COR-L47 (cell line): ENCODE measurements around the gene KRT72.

Experiments
- DNase-seq: peaks from one replicate; lab custom pipeline; 2025; lab: John Stamatoyannopoulos, UW

Gene KRT72

GRCh38 chr12:52578469-52578868 is 22.8 kb downstream of the KRT72 start:
- no peak for DNase-seq

GRCh38 chr12:52577316-52577715 is 23.9 kb downstream of the KRT72 start:
- no peak for DNase-seq

GRCh38 chr12:52575948-52576347 is 25.3 kb downstream of the KRT72 start:
- DNase-seq = no peak

GRCh38 chr12:52575256-52575655 is 26.0 kb downstream of the KRT72 start:
- no peak for DNase-seq

GRCh38 chr12:52573743-52574142 is 27.5 kb downstream of the KRT72 start, which contains the start of gene KRT74:
Gene KRT74, minus strand, starts transcription at chr12:52573843. Its CDS starts 66 bp downstream, at chr12:52573777.
- DNase-seq = no peak

- no peak for DNase-seq
Measured at GRCh38 chr12:52573306-52573705, 28.0 kb downstream of the KRT72 start.

GRCh38 chr12:52570511-52570910 is 30.8 kb downstream of the KRT72 start:
- DNase-seq = no peak

- DNase-seq = no peak
Measured at GRCh38 chr12:52568111-52568510, 33.2 kb downstream of the KRT72 start.

- no peak for DNase-seq
Measured at GRCh38 chr12:52566847-52567291, 34.4 kb downstream of the KRT72 start.

- no peak for DNase-seq
Measured at GRCh38 chr12:52564582-52564981, 36.7 kb downstream of the KRT72 start.

- DNase-seq = no peak
Measured at GRCh38 chr12:52561880-52562449, 39.3 kb downstream of the KRT72 start.

- DNase-seq = no peak
Measured at GRCh38 chr12:52559979-52560378, 41.3 kb downstream of the KRT72 start.

GRCh38 chr12:52558781-52559445 is 42.4 kb downstream of the KRT72 start:
- DNase-seq = no peak

- DNase-seq = no peak
Measured at GRCh38 chr12:52557476-52557875, 43.8 kb downstream of the KRT72 start.

- no peak for DNase-seq
Measured at GRCh38 chr12:52555577-52555976, 45.7 kb downstream of the KRT72 start.

- no peak for DNase-seq
Measured at GRCh38 chr12:52552681-52553195, 48.5 kb downstream of the KRT72 start, which contains the start of gene KRT71. Gene KRT71, minus strand, starts transcription at chr12:52553145. Its CDS starts 68 bp downstream, at chr12:52553077.

- DNase-seq = no peak
Measured at GRCh38 chr12:52552055-52552454, 49.2 kb downstream of the KRT72 start.

- DNase-seq = no peak
Measured at GRCh38 chr12:52551216-52551865, 49.9 kb downstream of the KRT72 start.

- DNase-seq = no peak
Measured at GRCh38 chr12:52546126-52546525, 55.1 kb downstream of the KRT72 start.

GRCh38 chr12:52543985-52544883 is 57.0 kb downstream of the KRT72 start:
- no peak for DNase-seq

GRCh38 chr12:52542785-52543318 is 58.4 kb downstream of the KRT72 start:
- DNase-seq = no peak

GRCh38 chr12:52542157-52542556 is 59.1 kb downstream of the KRT72 start:
- no peak for DNase-seq
